ENCODE results near the gene REPIN1.

Gene REPIN1

DNA sequence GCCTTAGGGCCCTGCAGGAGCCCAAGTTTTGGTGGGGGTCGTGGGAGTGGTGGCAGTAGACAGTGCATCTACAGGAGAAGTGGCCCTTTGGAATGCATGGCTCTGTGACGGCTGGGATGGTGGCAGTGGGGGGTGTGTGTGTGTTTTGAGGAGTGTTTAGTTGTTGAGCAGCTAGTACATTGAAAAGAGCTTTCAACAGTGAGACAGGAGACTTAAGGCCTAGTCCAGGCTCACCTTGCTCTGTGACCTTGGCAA is 37.6 kb downstream of the REPIN1 start:
- DNase-seq (ENCODE audit: low spot score), result peak; percentile 54
- TF ChIP-seq, protein P1, sequence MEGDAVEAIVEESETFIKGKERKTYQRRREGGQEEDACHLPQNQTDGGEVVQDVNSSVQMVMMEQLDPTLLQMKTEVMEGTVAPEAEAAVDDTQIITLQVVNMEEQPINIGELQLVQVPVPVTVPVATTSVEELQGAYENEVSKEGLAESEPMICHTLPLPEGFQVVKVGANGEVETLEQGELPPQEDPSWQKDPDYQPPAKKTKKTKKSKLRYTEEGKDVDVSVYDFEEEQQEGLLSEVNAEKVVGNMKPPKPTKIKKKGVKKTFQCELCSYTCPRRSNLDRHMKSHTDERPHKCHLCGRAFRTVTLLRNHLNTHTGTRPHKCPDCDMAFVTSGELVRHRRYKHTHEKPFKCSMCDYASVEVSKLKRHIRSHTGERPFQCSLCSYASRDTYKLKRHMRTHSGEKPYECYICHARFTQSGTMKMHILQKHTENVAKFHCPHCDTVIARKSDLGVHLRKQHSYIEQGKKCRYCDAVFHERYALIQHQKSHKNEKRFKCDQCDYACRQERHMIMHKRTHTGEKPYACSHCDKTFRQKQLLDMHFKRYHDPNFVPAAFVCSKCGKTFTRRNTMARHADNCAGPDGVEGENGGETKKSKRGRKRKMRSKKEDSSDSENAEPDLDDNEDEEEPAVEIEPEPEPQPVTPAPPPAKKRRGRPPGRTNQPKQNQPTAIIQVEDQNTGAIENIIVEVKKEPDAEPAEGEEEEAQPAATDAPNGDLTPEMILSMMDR (IDR thresholded peaks at IDR 0.05; ENCODE audit: extremely low read depth, missing control alignments), result no peak

DNA sequence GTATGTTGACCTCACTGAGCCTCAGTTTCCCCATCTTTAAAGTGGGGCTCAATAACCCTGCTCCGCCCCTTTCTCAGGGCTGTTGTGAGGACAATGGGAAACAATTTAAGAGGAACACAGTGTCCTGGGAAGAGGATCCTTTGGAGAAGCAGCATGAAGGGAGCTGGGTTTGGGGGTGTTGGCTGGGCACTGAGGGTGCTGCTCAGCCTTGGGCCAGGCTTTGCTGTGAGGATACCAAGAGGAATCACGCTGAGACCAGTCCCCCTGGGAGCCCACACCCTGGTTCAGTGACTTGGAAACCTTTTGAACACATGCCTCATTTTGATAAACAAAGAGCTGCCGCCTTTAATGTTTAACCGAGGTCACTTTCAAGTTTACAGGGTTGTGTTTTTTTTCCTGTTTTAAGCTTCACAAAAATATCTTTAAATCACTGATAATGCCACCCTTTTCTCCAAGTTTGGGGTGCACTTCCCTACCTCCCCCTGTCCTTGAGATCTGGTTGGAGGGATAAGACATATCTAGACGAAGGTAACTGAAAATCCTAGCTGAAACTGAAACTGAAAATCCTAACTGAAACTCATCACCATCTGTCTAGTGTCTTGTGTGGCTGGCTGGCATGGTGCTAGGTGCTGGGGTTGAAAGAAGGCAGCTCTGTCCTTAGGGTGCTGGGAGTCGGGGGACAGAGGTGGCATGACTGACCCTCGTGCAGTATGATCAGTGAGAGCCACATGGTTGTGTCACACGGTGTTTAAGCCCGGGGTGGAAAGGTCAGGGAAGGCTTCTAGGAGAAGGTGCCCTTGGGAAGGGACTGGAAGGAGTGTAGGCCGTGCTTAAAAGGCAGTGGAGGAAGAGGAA is 38.2 kb downstream of the REPIN1 start:
- peak; percentile 76 for DNase-seq (ENCODE audit: low spot score)
- TF ChIP-seq, protein P1 (IDR thresholded peaks at IDR 0.05; ENCODE audit: extremely low read depth, missing control alignments), result no peak

DNA sequence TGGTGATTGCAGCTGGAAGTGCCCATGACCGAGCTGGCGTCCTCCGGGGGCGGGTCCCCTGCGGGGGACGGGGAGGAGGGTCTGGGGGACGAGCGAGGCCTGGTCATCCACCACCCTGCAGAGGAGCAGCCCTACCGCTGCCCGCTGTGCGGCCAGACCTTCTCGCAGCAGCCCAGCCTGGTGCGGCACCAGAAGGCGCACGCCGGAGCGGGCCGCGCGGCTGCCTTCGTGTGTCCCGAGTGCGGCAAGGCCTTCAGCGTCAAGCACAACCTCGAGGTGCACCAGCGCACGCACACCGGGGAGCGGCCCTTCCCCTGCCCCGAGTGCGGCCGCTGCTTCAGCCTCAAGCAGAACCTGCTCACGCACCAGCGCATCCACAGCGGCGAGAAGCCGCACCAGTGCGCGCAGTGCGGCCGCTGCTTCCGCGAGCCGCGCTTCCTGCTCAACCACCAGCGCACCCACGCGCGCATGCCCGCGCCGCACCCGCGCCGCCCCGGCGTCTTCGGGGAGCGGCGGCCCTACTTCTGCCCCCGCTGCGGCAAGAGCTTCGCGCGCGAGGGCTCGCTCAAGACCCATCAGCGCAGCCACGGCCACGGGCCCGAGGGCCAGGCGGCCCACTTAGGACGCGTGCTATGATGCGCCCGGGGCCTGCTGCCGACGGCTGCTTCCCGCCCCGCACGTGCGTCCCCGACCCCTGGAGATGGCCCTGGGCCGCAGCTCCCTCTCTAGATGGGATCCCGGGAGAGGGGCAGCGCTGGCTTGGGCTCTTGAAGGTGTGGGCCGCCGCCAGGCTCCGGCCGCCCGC is 39.2 kb downstream of the REPIN1 start:
- TF ChIP-seq, protein P1 (IDR thresholded peaks at IDR 0.05; ENCODE audit: extremely low read depth, missing control alignments), result no peak
- DNase-seq (ENCODE audit: low spot score), result no peak

DNA sequence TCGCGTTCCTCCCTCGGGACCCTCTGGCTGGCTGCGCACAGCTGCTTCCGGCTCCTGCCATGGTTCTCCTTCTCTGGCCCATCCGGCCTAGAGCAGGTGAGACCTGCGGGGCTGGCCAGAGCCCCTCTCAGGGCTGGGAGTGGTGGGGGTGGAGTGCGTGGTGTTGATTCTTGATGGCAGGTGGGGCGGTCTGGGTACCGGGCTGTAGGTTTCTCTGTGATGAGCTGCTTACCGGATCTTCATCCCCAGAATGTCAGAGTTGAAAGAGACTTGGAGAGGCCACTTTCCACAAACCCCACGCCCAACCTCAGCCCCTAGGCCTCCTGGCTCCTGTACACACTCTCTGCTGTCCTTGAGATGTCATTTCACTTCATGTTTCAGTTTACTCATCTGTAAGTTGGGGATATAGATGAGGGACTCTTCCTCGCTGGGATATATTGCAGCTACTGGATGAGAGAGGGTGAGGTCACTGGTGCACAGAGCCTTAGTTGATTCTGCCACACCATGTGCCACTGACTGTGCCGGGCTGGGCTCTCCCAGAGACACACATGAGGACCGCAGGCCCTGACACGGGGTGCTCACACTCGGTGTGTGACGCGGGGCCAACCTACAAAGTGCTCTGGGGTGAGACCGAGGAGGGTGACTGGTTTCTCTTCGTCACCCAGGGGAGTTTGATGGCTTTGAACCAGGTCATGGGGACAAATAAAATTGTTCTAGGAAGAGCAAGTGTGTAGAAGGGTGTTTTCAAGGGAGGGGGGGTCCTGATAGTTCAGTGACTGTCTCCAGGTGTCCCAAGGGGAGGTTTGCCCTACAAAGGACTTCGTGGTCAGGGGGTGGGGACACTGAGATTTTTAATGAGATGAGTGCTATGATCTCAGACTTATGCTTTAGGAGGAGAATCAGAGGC is 40.0 kb downstream of the REPIN1 start:
- TF ChIP-seq, protein P1 (IDR thresholded peaks at IDR 0.05; ENCODE audit: extremely low read depth, missing control alignments), result no peak
- peak; percentile 63 for DNase-seq (ENCODE audit: low spot score)

DNA sequence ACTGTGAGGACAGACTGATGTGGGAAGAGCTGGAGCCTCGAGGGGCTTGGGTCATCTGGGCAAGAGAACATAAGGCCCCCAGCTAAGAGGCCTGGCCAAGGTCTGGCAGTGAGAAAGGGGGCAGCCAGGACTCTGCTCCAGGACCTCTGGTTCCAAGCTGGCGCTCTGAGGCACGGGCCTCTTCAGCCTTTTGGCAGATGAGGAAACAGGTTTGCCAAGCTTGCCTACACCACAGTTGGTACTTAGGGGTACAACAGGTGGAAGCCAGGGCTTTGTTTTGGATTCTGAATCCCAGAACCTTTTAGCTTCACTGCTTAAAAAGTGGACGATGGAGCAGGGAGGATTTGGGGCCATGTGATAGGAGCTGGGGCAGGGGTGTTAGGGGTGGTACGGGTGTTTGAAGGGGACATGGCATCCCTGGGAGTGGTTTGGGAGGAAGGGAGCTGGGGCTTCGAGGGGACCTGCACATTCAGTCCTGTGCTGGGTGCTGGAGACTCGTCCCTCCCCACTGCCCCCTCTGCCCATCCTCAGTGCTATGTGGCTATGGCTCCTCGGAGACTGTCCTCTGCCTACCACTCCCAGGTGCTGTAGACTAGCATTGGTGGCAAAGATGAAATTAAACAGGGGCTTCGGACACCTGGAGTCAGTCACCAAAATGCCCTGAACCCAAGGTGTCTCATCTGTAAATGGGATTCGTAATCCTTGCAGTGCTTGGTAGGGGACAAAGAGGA is 40.8 kb downstream of the REPIN1 start:
- no peak for DNase-seq (ENCODE audit: low spot score)

DNA sequence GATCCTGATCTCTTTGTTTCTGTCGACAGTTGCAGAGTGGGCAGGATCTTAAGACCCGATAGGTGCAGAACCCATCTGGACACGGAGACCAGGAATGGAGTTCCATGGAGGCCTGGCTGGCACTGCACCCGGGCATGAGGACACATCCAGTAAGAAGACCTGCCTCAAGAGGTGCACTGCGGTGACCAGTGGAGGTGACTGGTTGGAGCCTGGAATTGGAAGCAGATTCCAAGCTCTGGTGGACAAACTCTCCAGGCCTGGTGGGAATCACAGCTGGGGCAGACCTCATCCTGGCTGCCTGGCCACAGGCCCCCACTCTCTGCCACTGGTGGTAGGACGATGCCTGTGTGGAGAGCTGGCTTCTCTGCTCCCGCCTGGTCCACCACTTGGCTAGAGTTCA is 41.5 kb downstream of the REPIN1 start:
- TF ChIP-seq, protein P1 (IDR thresholded peaks at IDR 0.05; ENCODE audit: extremely low read depth, missing control alignments), result no peak
- no peak for DNase-seq (ENCODE audit: low spot score)

More for the DNA sequence above, 40.8 kb downstream of the REPIN1 start:
- TF ChIP-seq, protein P1 (IDR thresholded peaks at IDR 0.05; ENCODE audit: extremely low read depth, missing control alignments), result no peak
